IPS DF 19.7 (cell line): Measurements from ENCODE around the gene GLYR1.

Experiments used
- DNase-seq: peaks from one replicate; pipeline ENCODE4 v3.0.0-alpha.2; 2013; ENCODE audit warnings: low read depth, low spot score

Gene GLYR1

DNA sequence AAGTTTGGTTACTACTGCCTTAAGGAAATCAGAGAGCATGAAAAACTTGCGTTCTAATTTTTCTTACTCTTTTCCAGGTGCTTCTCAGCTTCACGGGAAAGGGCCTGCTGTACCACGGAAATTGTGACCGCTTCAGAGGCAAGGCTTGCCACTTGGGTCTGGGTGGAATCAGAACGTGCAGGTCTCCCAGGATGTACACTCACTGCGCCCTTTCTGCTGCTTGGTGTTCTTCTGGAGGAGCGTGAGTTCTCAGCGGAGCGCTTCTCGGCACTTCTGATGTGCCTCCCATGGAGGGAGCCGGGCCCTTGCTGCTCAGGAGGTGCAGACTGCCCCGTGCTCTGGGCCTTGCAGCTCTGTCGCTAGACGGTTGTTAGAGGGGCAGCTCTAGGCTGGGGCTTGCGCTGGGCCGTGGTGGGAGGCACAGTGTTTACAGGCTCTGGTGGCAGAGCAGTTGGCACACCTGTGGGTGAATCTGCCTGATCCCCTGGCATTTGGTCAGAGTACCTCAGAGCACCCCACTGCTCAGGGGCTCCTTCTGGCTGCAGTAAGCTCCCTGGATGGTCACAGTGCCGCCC is 33.0 kb upstream of the GLYR1 start:
- no peak for DNase-seq

GRCh38 chr16:4879049-4879448 is 32.0 kb upstream of the GLYR1 start:
- DNase-seq = no peak

DNA sequence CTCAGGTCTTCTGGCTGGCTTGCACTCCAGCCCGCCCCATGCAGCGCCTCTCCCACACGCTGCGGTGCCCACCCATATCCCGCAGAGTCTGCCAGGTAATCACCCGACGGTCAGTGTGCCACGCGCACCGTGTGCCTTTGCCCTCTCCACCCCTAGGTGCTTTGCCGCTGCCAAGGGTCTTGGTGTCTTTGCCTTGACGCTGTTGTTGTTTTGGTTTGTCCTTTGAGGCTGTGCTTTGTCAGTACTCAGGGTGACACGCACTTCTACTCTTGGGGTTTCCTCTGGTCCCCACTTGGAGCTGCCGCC is 30.2 kb upstream of the GLYR1 start:
- DNase-seq = no peak

GRCh38 chr16:4876646-4877379 is 29.7 kb upstream of the GLYR1 start:
- no peak for DNase-seq

GRCh38 chr16:4874666-4875065 is 27.6 kb upstream of the GLYR1 start:
- no peak for DNase-seq

- DNase-seq = no peak
These were observed 26.0 kb upstream of the GLYR1 start for GRCh38 chr16:4873091-4873490.

DNA sequence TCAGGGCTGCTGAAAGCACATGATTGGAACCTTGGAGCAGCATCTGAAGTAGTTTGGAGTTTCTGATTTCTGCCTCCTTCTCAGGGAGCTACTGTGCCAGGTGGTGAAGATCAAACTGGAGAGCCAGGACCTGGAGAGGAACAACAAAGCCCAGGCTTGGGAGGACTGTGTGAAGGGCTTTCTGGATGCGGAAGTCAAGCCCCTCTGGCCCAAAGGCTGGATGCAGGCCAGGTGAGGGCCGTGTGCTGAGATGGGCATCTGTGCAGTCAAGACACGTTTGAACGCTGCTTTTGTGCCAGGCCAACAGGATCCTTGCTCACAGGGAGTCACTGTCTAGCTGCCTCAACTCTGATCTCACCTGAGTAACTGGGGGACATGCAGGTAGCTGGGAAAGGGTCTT is 24.0 kb upstream of the GLYR1 start:
- DNase-seq = no peak

DNA sequence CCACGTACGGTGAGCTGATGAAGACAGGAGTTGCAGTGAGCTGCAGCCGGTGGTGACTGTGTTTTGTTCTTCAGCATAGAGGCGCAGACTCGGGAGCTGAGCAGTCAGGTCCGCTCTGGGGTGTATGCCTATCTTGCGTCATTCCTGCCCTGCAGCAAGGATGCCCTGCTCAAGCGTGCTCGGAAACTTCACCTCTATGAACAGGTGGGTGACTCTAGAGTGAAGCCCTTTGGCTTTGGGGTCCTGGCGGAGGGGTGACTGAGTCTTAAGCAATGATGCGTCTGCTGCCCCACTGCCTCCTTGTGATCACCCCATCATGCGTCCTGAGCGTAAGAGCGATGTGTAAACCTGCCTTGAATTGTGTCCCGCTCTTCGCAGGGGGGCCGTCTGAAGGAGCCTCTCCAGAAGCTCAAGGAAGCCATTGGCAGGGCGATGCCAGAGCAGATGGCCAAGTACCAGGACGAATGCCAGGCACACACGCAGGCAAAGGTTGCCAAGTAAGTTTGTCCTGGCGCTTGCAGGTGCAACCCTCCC is 23.1 kb upstream of the GLYR1 start:
- DNase-seq = no peak

DNA sequence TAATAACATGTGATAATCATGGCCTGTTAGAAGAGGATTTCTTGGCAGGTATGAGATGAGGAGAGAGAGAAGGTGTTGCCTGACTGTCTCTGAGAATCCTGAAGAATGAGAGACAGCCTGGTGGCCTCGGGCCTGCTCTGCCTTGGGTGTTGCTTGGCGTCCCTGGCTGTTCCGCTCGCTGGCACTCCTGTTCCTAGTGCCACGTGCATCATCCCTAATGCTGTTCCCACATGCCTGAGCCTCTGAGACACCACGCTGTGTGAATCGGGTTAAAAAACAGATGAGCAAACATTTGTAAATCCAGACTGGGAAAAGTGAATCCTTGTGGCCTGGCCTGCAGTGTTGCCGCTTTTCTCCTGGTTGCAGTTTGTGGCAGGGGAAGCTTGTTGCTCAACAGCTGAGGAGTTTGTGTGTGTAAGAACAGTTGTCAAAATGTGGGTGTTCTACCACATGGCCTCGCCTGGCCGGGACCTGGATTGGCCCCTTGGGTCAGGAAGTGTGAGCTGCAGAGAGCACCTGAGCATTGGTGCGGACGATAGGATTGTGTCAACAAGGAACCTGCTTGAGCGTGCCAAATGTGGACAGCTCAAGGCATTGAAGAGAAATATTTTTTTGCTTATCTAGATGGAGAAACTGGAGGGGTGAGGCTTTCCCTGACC is 22.2 kb upstream of the GLYR1 start:
- no peak for DNase-seq

DNA sequence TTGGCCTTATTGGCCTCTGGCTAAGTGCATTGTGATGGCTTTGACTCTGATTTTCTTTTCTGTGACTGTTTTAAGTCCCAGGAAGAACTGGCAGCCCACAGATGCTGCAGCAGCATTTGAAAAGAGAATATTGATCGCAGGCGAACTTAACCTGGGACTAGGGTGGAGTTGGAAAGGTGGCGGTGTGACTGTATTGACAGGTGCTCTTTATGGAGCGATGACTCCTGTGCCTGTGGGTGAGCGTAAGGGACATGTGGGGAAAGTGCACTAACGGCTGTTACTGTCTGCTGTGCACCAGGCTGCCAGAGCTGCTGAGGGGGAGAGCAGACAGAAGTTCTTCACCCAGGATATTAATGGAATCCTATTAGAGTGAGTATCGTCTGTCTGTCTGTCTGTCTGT is 21.4 kb upstream of the GLYR1 start:
- DNase-seq = no peak

DNA sequence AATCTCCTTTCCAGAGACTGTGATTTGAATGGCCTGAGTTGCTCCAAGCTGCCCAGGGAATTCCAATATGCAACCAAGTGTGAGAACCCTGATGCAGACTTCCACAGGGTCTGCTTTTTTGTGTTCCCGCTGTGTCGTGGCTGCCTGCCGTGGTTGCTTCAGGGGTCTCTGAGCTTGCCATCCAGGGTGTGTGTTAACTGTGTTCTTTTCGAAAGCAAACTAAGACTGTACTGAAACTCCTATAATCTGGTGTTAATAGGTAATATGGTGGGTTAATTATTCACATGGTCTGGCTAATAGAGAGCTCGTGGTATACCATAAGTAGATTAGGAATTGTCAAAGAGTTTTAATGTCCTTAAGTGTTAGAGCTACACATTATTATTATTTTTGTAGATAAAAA is 20.9 kb upstream of the GLYR1 start:
- DNase-seq = no peak

- no peak for DNase-seq
These were observed 19.5 kb upstream of the GLYR1 start for GRCh38 chr16:4866586-4866985.

DNA sequence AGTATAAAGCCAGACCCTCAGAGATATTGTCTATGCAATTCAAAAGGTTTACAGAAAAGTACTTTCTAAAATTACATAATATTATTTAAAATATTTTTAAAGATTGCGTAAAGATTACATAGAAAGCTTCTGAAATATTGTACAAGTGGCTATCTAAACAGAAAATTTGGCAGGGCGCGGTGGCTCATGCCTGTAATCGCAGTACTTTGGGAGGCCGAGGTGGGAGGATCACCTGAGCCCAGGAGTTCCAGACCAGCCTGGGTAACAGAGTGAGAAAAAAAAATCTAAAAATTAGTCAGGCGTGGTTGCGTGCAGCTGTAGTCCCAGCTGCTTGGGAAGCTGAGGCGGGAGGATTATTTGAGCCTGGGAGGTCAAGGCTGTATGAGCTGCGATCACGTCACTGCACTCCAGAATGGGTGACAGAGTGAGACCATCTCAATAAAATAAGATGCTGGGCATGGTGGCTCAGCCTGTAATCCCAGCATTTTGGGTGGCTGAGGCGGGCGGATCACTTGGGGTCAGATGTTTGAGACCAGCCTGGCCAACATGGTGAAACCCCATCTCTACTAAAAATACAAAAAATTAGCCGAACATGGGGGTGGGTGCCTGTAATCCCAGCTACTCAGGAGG is 18.3 kb upstream of the GLYR1 start:
- DNase-seq = no peak

GRCh38 chr16:4864728-4865127 is 17.6 kb upstream of the GLYR1 start:
- DNase-seq = no peak

DNA sequence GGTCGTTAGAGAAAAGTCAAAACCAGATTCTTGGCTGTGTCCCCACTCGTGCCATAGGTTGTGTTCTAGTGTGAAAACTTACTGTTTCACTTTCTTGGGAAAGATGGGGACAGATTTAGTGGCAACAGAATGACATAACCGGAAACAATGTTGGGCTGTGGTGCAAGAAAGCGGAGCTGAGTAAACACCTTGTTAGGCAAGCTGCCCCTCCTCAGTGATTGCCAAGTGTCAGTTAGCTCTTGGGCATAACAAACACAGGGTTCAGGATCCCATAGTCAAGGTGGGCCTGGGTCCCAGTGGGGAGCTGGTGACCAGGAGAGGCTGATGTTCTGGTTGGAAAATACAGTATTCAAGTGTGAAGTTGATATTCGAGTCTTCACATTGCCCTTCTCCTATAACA is 15.6 kb upstream of the GLYR1 start:
- DNase-seq = no peak

DNA sequence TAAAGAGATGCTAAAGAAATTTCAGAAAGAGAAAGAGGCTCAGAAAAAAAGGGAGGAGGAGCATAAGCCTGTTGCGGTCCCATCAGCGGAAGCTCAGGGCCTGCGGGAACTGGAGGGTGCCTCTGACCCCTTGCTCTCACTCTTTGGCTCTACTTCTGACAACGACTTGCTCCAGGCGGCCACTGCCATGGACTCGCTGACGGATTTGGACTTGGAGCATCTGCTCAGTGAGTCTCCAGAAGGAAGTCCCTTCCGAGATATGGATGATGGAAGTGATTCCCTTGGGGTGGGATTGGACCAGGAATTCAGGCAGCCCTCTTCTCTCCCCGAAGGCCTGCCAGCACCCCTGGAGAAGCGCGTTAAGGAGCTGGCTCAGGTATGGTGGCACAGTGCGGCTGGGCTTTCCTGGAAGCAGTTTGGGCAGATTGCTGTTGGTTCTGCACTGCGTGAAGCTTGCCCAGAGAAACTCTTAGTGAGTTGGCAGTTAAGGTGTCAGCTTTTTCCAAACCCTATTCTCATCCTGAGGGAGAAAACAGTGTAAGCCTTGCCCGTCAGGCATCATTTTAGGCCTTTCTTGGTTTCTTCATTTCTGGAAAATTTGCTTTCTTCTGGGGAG is 13.7 kb upstream of the GLYR1 start:
- no peak for DNase-seq

DNA sequence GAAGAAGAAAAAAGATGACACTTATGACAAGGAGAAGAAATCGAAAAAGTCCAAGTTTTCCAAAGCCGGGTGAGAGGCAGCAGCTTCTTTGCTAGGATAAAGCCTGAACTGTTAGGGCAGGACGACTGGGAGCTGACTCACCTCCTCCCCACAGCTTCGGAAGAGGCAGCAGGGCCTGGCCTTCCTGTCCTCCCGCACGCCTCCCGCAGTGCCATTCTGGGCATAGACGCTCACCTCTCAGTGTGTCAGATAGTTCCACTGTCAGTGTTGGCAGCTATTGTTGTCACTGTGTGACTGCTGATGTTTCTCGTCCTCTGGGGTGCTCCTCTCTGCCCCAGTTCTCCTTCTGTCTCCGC is 12.8 kb upstream of the GLYR1 start:
- no peak for DNase-seq

DNA sequence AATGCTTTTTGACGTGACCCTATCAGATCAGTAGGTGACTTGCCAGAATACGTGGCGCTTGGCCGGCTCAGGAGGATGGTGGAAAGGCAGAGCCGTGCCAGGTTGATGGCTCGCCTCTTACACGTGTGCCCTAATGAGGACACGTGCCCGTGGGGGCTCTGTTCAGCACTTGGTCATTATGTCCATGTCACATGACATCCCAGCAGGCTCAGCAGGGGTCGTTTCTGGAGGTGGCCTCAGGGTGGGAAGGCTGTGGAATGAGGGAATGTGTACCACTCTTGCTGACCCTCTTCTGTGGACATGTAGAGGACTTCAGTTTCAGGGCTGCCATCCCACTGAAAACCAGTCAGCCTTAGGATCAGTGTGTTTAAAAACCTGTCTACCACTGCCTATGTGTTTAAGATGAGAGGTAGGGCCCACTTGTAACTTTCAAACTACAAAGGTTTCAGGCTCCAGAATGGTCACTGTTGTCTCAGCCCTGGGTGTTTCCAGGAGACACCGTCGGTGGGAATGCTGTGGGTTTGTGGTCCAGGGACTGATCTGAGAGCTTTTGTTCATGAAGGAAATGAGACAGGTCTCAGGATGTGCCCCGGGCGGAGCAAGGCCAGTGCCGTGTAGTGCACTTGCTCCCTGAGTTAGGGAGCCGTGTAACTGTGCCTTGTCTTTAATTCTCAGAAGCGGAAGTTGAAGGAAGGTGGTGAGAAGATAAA is 12.3 kb upstream of the GLYR1 start:
- DNase-seq = no peak

- DNase-seq = no peak
These were observed 8.7 kb upstream of the GLYR1 start for GRCh38 chr16:4855804-4856203.

DNA sequence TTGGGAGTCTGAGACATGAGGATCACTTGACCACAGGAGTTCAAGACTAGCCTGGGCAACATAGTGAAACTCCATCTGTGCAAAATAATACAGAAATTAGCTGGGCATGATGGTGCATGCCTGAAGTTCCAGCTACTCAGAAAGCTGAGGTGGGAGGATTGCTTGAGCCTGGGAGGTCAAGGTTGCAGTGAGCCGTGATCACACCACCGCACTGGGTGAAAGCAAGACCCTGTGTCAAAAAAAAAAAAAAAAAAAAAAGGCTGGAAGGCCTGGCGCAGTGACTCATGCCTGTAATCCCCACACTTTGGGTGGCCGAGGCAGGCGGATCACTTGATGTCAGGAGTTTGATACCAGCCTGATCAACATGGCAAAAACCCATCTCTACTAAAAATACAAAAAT is 8.3 kb upstream of the GLYR1 start:
- DNase-seq = no peak

- DNase-seq = no peak
These were observed 5.3 kb upstream of the GLYR1 start for GRCh38 chr16:4852221-4852872.
